ENCODE results near the gene MPHOSPH10.

MPHOSPH10 gene

GRCh38 chr2:71150082-71150816 lies 19.8 kb downstream of the MPHOSPH10 start:
- no peak overlapping the region for H2AFZ ChIP-seq (ENCODE audit: low read length)
- no peaks in the 10 kb centered on the region for H3K79me2 ChIP-seq (ENCODE audit: insufficient read depth, low read length)
- no peak overlapping the region for H3K9ac ChIP-seq (ENCODE audit: low read length)
- no peaks in the 10 kb centered on the region for H3K9me2 ChIP-seq (ENCODE audit: low read depth, low read length)
- H3K27me3 ChIP-seq (ENCODE audit: insufficient read depth, low read length), result no peaks in the 10 kb centered on the region
- H3K4me3 ChIP-seq (ENCODE audit: low read depth, low read length, poor library complexity, severe bottlenecking), result no peak overlapping the region
- H3K27ac ChIP-seq (ENCODE audit: low read depth, low read length, poor library complexity, severe bottlenecking), result no peak overlapping the region
- no peaks in the 10 kb centered on the region for H4K20me1 ChIP-seq (ENCODE audit: insufficient read depth, low read length)
- H3F3A ChIP-seq (ENCODE audit: insufficient read depth, low read length), result no peaks in the 10 kb centered on the region
- H3K36me3 ChIP-seq (ENCODE audit: insufficient read depth, low read length), result peaks cover 58% of the 10 kb centered on the region
- H3K9me3 ChIP-seq (ENCODE audit: low read length), result no peaks in the 10 kb centered on the region
- H3K4me2 ChIP-seq (ENCODE audit: low read length), result no peak overlapping the region
- no peaks in the 10 kb centered on the region for H3K4me1 ChIP-seq (ENCODE audit: insufficient read depth, low read length, severe bottlenecking)
- TF ChIP-seq EZH2 (IDR thresholded peaks at IDR 0.05; ENCODE audit: borderline replicate concordance, low read length), result no peak
- TF ChIP-seq, protein P1, sequence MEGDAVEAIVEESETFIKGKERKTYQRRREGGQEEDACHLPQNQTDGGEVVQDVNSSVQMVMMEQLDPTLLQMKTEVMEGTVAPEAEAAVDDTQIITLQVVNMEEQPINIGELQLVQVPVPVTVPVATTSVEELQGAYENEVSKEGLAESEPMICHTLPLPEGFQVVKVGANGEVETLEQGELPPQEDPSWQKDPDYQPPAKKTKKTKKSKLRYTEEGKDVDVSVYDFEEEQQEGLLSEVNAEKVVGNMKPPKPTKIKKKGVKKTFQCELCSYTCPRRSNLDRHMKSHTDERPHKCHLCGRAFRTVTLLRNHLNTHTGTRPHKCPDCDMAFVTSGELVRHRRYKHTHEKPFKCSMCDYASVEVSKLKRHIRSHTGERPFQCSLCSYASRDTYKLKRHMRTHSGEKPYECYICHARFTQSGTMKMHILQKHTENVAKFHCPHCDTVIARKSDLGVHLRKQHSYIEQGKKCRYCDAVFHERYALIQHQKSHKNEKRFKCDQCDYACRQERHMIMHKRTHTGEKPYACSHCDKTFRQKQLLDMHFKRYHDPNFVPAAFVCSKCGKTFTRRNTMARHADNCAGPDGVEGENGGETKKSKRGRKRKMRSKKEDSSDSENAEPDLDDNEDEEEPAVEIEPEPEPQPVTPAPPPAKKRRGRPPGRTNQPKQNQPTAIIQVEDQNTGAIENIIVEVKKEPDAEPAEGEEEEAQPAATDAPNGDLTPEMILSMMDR (IDR thresholded peaks at IDR 0.05; ENCODE audit: low read length), result no peak

DNA sequence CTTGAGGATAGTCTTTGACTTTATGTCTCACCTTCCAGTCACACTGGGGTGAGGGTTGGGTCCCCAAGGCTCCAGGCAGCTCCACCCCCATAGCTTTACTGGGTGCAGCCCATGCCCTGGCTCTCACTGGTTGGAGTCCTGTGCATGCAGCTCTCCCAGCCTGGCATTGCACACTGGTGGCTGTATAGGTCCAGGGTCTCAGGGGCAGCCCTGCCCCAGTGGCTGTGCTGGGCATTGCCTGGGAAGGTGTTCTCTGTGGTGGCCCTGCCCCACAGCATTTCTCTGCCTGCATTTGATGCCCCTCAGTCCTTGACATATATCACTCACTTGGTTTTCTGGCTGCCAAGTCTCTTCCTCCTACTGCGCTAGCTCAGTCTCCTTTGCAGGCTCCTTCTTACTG lies 21.2 kb downstream of the MPHOSPH10 start:
- no peaks in the 10 kb centered on the region for H3F3A ChIP-seq (ENCODE audit: insufficient read depth, low read length)
- no peak overlapping the region for H3K4me3 ChIP-seq (ENCODE audit: low read depth, low read length, poor library complexity, severe bottlenecking)
- H3K9ac ChIP-seq (ENCODE audit: low read length), result no peak overlapping the region
- TF ChIP-seq, protein P1 (IDR thresholded peaks at IDR 0.05; ENCODE audit: low read length), result no peak
- TF ChIP-seq EZH2 (IDR thresholded peaks at IDR 0.05; ENCODE audit: borderline replicate concordance, low read length), result no peak
- H2AFZ ChIP-seq (ENCODE audit: low read length), result no peak overlapping the region
- H3K27me3 ChIP-seq (ENCODE audit: insufficient read depth, low read length), result no peaks in the 10 kb centered on the region
- no peaks in the 10 kb centered on the region for H3K79me2 ChIP-seq (ENCODE audit: insufficient read depth, low read length)
- peaks cover 45% of the 10 kb centered on the region for H3K36me3 ChIP-seq (ENCODE audit: insufficient read depth, low read length)
- no peaks in the 10 kb centered on the region for H3K9me3 ChIP-seq (ENCODE audit: low read length)
- H3K4me1 ChIP-seq (ENCODE audit: insufficient read depth, low read length, severe bottlenecking), result no peaks in the 10 kb centered on the region
- H3K9me2 ChIP-seq (ENCODE audit: low read depth, low read length), result no peaks in the 10 kb centered on the region
- H4K20me1 ChIP-seq (ENCODE audit: insufficient read depth, low read length), result no peaks in the 10 kb centered on the region
- H3K27ac ChIP-seq (ENCODE audit: low read depth, low read length, poor library complexity, severe bottlenecking), result no peak overlapping the region
- H3K4me2 ChIP-seq (ENCODE audit: low read length), result no peak overlapping the region

DNA sequence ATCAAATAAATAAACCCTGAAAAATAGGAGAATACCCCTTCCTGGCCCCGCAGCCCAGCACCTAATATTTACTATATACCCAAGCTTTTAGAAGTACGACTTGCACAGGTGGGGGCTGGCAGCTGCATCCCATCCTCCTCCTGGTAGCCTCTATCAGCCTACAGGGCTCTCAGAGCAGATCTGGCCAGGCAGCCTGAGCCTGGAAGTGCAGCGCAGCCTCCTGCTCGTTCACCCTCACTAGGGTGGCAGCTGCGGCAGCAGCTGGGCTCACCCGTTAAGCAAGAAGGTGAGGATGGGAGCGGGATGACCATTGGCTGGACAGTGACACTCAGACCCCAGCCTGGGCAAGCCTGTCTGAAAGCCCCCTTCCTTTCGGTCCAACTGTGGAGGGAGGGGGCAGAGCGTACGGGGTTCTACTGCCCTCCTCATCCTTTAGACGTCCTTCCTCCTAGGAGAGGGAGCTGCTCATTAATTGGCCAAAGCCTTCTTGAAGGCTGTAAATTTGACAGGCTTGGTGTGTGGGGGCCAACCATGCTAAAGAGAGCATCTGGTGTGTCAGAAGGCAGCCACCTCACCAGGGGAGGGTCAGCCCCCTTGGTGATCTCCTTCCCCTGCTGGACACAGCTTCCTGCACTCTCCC lies 23.3 kb downstream of the MPHOSPH10 start:
- no peak overlapping the region for H3K9ac ChIP-seq (ENCODE audit: low read length)
- H2AFZ ChIP-seq (ENCODE audit: low read length), result no peak overlapping the region
- no peaks in the 10 kb centered on the region for H3K9me3 ChIP-seq (ENCODE audit: low read length)

More for the DNA sequence above, 23.3 kb downstream of the MPHOSPH10 start:
- no peak overlapping the region for H3K27ac ChIP-seq (ENCODE audit: low read depth, low read length, poor library complexity, severe bottlenecking)
- H3K4me2 ChIP-seq (ENCODE audit: low read length), result no peak overlapping the region
- H3K4me3 ChIP-seq (ENCODE audit: low read depth, low read length, poor library complexity, severe bottlenecking), result no peak overlapping the region
- TF ChIP-seq, protein P1 (IDR thresholded peaks at IDR 0.05; ENCODE audit: low read length), result no peak
- TF ChIP-seq EZH2 (IDR thresholded peaks at IDR 0.05; ENCODE audit: borderline replicate concordance, low read length), result no peak
- no peaks in the 10 kb centered on the region for H3K4me1 ChIP-seq (ENCODE audit: insufficient read depth, low read length, severe bottlenecking)
- no peaks in the 10 kb centered on the region for H3K79me2 ChIP-seq (ENCODE audit: insufficient read depth, low read length)
- no peaks in the 10 kb centered on the region for H4K20me1 ChIP-seq (ENCODE audit: insufficient read depth, low read length)
- no peaks in the 10 kb centered on the region for H3K9me2 ChIP-seq (ENCODE audit: low read depth, low read length)
- H3F3A ChIP-seq (ENCODE audit: insufficient read depth, low read length), result no peaks in the 10 kb centered on the region
- H3K36me3 ChIP-seq (ENCODE audit: insufficient read depth, low read length), result peaks cover 26% of the 10 kb centered on the region
- H3K27me3 ChIP-seq (ENCODE audit: insufficient read depth, low read length), result no peaks in the 10 kb centered on the region
